Left ventricle myocardium inferior (tissue), 1 donor: ENCODE measurements around the gene MICAL2. TPM values are rescaled to one million over a fixed set of nuclear protein-coding genes. Genes with fewer than 3 reads are reported as not detected.

ENCODE experiments used
- DNase-seq: peaks from one replicate; pipeline ENCODE4 v3.0.0-alpha.2; 2020
- H3K27ac ChIP-seq: fragments of 200-600 bp; replicated peaks from 2 replicates; pipeline ENCODE4 v1.8.0; 2021
- H3K27me3 ChIP-seq: fragments of 200-600 bp; 2 replicates; pipeline ENCODE4 v1.8.0; 2021; ENCODE audit warnings: low read depth
- H3K36me3 ChIP-seq: fragments of 200-600 bp; 2 replicates; pipeline ENCODE4 v1.8.0; 2021
- H3K4me1 ChIP-seq: fragments of 200-600 bp; 2 replicates; pipeline ENCODE4 v1.8.0; 2021
- H3K4me3 ChIP-seq: fragments of 200-600 bp; 2 replicates; pipeline ENCODE4 v1.8.0; 2021; ENCODE audit warnings: mild to moderate bottlenecking, moderate library complexity
- H3K9me3 ChIP-seq: fragments of 200-600 bp; replicated peaks from 2 replicates; pipeline ENCODE4 v1.8.0; 2021
- CTCF ChIP-seq: fragments of 200-600 bp; IDR thresholded peaks from 2 replicates; pipeline ENCODE4 v1.8.0; 2021; ENCODE audit warnings: antibody characterized with exemption, mild to moderate bottlenecking, borderline replicate concordance
- intact Hi-C: fragments of 100-400 bp; cut with micrococcal nuclease; formaldehyde crosslinking; loops from one replicate; pipeline ENCODE4 v1.11.0; 2022
- total RNA-seq: library from RNA; stranded (reverse); fragmentation: NEBNext Ultra II Directional; extraction: Animal tissue kit (Norgen Biotek cat#: 25700); gene quantifications from one replicate; pipeline ENCODE4 v1.2.1, GENCODE V29; 2021
- donor health status: DM: no; HTN: yes; CAD: no; lungs with severe emphysema.

Gene MICAL2
- total RNA-seq, 1 donor from 2014 or later = 85.0 TPM

- H3K4me1 ChIP-seq = peaks cover 90% of the 10 kb centered on the region
- DNase-seq = no peak
These were observed 8.6 kb downstream of the MICAL2 start for GRCh38 chr11:12118949-12119348.

GRCh38 chr11:12119502-12119901, 9.1 kb downstream of the MICAL2 start:
- Histone ChIP-seq H3K9me3 (no peaks in the 10 kb centered on the region), H3K4me1 (peaks cover 90% of the 10 kb centered on the region), H3K27ac (peak overlapping the region; percentile 53), H3K4me3 (no peak overlapping the region), H3K27me3 (no peaks in the 10 kb centered on the region), H3K36me3 (no peaks in the 10 kb centered on the region)
- DNase-seq = no peak
- intact Hi-C loops = no loop called here
- no peak for TF ChIP-seq CTCF

More at GRCh38 chr11:12118949-12119348, 8.6 kb downstream of the MICAL2 start:
- no peak overlapping the region for H3K4me3 ChIP-seq
- no peaks in the 10 kb centered on the region for H3K9me3 ChIP-seq
- intact Hi-C loops = no loop called here
- H3K27ac ChIP-seq = peak overlapping the region; percentile 53
- H3K27me3 ChIP-seq = no peaks in the 10 kb centered on the region
- H3K36me3 ChIP-seq = no peaks in the 10 kb centered on the region
- peak; percentile 15 for TF ChIP-seq CTCF

GRCh38 chr11:12120031-12121008, 9.9 kb downstream of the MICAL2 start:
- no peaks in the 10 kb centered on the region for H3K36me3 ChIP-seq
- peaks cover 90% of the 10 kb centered on the region for H3K4me1 ChIP-seq
- no peak overlapping the region for H3K4me3 ChIP-seq
- H3K27me3 ChIP-seq = no peaks in the 10 kb centered on the region
- H3K9me3 ChIP-seq = no peaks in the 10 kb centered on the region
- TF ChIP-seq CTCF = no peak
- intact Hi-C loops = no loop called here
- peak overlapping the region; percentile 53 for H3K27ac ChIP-seq
- no peak for DNase-seq

DNA sequence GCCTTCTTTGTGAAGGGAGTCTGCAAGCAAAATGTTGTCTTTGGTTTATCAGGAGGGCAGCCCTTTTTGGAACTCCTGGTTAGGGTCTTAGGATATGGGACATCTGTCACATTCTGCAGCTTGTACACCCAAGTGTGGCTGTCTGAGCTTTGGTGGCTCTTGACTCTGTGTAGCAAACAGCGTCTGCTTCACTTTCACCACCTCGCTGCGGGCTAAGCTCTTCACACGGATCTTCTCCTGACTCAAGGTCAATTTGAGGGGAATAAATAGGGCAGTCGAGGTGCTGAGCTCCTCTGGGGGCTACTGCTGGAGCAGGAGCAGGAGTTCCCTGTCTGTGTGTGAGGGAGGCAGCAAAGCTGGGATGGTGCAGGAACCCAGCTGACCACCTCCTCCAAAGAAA, 10.6 kb downstream of the MICAL2 start:
- H3K27ac ChIP-seq = no peak overlapping the region
- no peak for DNase-seq
- intact Hi-C loops = no loop called here
- H3K4me3 ChIP-seq = no peak overlapping the region
- H3K27me3 ChIP-seq = no peaks in the 10 kb centered on the region
- no peak for TF ChIP-seq CTCF
- no peaks in the 10 kb centered on the region for H3K36me3 ChIP-seq
- peaks cover 96% of the 10 kb centered on the region for H3K4me1 ChIP-seq
- no peaks in the 10 kb centered on the region for H3K9me3 ChIP-seq

GRCh38 chr11:12121517-12121916, 11.1 kb downstream of the MICAL2 start:
- Histone ChIP-seq H3K27ac (no peak overlapping the region), H3K4me1 (peaks cover 96% of the 10 kb centered on the region), H3K27me3 (no peaks in the 10 kb centered on the region), H3K4me3 (no peak overlapping the region), H3K36me3 (no peaks in the 10 kb centered on the region), H3K9me3 (no peaks in the 10 kb centered on the region)
- intact Hi-C loops = no loop called here
- no peak for DNase-seq
- TF ChIP-seq CTCF = no peak
